Heart left ventricle (tissue), 13 donors: ENCODE data around the gene NUSAP1.

Experiments used
- POLR2A ChIP-seq, 2 donors: fragments of 450-650 bp; IDR thresholded peaks; one replicate each; pipeline ENCODE4 v1.6.1; 2017; ENCODE audit warnings: antibody characterized with exemption in 2 of 2, mild to moderate bottlenecking in 2 of 2, moderate library complexity in 2 of 2
- TF ChIP-seq, protein P1 (sequence below), 12 donors: fragments of 200-600 bp; sonication (generic) in 4 of 12; IDR thresholded peaks; one replicate each; pipeline versions ENCODE4 v1.5.0 to v1.8.0; 2018 to 2022; ENCODE audit warnings: antibody characterized with exemption in 12 of 12, mild to moderate bottlenecking in 5 of 12
- donor health status: ischemic (EF 13 %, LVEDD 7.1; RV severe dilation, severe dysfunction).
- donor health status: DM: no; HTN: yes; CAD: no.
- donor health status: DM: no; HTN: no; CAD: no.
- donor health status: ischemic (EF 25% LVEDD 6.9; RV normal size, moderate dysfunction).
- donor health status: ischemic (EF 25% LVEDD 5.7; RV mildly dilated, moderate dysfunction).
- donor health status: ischemic (EF 35%, LVEDD 5.7; RV mildly dilated, moderate dysfunction).
- donor health status: nonischemic (EF 11% LVEDD 7.7; RV severe dilation, severe dysfunction).
- donor health status: DM: yes; HTN: yes; CAD: no.
- donor health status: PGD.
- donor health status: ischemic (EF 29% LVEDD 5.4; RV normal size, mild dysfunction).
- donor health status: nonischemic (EF 23%, LVEDD 6.1; RV moderate dilation, normal function).

DNA sequence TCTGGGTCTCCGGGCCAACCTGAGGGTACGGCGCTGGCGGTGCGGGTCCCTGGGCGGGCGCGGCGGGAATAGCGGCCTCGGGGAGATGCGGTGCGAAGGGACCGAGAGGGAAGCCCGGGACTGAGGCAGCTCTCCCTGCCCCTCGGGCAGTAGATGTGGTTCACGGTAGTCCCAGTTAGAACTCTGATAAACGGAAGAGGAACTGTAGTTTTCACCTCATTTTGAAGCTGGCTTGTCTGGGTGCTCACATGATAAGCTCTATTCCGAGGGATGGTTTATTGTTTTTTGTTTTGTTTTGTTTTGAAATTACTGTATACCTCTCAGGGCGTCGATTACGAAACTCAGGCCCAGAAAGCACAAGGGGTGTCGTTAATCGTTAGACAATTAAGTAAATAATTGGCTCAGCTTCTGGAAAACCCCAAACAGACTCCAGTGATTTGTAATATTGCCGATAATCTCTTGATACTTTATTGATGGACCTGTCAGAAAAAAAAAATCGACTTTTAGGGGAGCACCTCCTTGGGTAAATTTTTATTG is 413 bp downstream of the NUSAP1 start:
- TF ChIP-seq, protein P1, sequence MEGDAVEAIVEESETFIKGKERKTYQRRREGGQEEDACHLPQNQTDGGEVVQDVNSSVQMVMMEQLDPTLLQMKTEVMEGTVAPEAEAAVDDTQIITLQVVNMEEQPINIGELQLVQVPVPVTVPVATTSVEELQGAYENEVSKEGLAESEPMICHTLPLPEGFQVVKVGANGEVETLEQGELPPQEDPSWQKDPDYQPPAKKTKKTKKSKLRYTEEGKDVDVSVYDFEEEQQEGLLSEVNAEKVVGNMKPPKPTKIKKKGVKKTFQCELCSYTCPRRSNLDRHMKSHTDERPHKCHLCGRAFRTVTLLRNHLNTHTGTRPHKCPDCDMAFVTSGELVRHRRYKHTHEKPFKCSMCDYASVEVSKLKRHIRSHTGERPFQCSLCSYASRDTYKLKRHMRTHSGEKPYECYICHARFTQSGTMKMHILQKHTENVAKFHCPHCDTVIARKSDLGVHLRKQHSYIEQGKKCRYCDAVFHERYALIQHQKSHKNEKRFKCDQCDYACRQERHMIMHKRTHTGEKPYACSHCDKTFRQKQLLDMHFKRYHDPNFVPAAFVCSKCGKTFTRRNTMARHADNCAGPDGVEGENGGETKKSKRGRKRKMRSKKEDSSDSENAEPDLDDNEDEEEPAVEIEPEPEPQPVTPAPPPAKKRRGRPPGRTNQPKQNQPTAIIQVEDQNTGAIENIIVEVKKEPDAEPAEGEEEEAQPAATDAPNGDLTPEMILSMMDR (IDR thresholded peaks at IDR 0.05) = no peak
- no peak for TF ChIP-seq POLR2A (IDR thresholded peaks at IDR 0.05)
